Stimulated activated CD8-positive, alpha-beta memory T cell treated with anti-CD3 and anti-CD28 coated beads, Interleukin-7, amount 100 ng/mL, for 4 hours (primary cell): ENCODE measurements around the gene C6orf163.

Experiments
- DNase-seq, 2 donors: peaks; one replicate each; pipeline ENCODE4 v3.0.0-alpha.2; 2020; ENCODE audit warnings: low read depth in 2 of 2

Gene C6orf163

DNA sequence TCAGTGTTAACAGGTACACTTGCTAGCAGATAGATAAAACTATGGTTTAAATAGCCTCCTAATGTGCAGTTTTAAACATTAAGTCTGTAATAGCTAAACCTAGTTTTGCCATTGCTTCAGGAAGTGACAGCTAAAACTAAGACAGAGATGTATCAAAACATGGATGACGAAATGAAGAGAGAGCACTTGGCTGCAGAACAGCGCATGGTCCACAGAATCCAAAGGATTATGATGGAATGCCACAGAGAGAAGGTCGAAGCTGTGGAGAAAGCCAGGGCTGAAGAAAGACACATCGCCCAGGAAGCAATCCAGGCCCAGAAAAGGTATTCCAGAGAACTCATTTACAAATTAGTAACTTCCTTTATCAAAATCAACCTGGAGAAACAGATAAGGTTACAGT lies 11.6 kb downstream of the C6orf163 start:
- DNase-seq, result no peak

GRCh38 chr6:87357479-87358196 lies 13.0 kb downstream of the C6orf163 start:
- no peak for DNase-seq

DNA sequence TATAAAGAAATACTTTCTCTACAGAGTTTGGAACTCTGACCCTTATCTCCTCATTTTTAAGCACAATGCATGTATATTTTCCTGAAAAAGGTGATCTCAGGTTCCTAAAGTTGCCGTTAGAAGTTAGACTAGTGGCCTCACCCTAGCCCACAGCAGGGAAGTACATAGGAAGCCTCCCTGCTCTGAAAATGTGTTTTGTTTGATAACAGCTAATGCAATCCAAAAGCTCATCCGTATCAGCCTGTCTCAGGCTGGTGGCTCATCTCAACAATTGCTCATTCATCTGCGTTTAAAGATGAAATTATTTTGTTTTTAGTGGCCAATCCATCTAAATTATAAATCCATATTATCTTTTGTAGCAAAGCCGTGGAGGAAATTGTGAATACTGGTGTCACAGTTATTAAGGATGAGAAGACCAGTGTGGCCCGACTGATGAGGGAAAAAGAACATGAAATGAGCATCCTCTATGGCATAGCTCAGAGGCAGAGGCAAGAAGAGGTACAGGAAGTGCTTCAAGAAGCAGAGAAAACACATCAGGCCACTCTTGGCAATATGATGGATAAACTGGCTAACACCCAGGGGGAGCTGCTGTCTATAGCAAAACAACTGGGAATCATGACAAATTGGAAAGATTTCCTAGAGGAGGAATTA lies 20.1 kb downstream of the C6orf163 start:
- DNase-seq, result no peak

DNA sequence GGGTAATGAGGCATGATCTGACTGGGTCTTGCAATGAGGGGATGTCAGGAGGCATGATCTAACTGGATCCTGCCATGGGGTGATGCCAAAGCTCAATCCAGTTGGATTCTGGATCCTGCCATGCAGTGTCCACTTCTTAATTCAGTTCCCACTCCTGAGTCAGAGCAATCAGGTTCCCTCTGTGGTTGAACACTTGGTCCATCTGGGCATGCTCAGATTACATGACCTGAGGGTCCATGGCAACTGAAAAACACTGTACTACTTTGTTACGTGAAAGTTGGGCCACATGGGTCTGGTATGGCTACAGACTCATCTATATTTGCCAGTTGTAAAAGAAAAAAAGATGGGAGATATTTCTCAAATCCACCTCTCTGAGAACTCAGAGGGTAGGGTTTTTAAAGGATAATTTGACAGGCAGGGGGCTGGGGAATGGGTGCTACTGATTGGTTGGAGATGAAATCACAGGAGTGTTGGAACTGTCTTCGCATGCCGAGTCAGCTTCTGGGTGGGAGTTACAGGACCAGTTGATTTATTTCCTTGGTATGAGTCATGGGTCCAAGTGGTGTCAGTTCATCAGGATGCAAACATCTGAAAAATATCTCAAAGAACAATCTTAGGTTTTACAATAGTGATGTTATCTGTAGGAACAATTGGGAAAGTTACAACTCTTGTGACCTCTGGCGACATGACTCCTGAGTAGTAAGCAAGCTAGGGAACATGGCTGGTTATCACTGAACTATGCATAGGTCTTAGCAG lies 21.6 kb downstream of the C6orf163 start:
- no peak for DNase-seq

DNA sequence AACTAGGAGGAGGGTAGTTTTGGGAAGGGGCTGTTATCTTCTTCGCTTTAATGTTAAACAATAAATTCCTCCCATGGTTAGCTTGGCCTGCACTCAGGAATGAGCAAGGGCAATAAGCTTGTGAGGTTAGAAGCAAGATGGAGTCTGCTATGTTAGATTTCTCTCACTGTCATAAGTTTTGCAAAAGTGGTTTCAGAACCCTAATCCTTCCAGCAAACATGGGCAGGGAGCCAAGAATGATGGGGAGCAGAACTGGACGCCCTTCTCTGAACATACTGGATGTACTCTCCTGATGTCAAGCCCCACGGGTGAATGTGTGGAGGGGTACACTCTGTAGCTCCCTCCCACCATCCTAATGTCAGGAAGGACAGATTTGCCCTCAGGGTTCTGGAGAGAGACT lies 22.3 kb downstream of the C6orf163 start:
- no peak for DNase-seq

DNA sequence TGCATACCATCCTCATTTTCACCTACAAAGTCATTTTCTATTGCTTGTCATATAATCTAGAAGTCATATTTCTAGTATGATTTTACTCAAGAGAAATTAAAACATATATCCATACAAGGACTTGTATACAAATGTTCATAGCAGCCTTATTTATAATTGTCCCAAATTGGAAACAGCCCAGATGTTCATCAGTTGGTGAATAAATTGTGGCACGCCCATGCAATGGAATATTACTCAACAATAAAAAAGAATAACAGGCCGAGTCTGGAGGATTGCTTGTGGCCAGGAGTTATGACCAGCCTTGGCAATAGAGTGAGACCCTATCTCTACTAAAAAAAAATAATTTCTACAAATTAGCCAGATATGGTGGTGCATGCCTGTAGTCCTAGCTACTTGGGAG lies 28.8 kb downstream of the C6orf163 start:
- DNase-seq, result no peak

GRCh38 chr6:87375315-87375714 lies 30.7 kb downstream of the C6orf163 start:
- no peak for DNase-seq

DNA sequence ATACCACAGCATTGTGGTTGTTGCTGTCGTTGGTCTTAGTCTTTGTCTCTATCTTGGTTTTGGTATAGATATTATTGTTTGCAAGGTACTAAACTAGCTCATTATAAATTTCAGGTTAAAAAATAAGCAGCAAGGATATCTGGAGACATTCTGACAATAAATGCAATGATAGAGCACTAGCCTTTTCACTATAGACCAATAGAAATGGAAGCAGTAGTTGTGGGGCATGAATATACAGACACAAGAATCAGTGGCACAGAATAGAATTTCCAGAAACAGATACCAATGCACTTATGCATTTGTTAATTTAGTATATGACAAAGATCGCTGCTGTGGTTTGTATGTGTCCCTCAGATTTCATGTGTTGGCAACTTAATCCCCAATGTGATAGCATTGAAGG lies 32.0 kb downstream of the C6orf163 start:
- no peak for DNase-seq

GRCh38 chr6:87378947-87379346 lies 34.3 kb downstream of the C6orf163 start:
- DNase-seq, result no peak

- DNase-seq, result no peak
Observed at GRCh38 chr6:87382861-87383260, 38.2 kb downstream of the C6orf163 start.

DNA sequence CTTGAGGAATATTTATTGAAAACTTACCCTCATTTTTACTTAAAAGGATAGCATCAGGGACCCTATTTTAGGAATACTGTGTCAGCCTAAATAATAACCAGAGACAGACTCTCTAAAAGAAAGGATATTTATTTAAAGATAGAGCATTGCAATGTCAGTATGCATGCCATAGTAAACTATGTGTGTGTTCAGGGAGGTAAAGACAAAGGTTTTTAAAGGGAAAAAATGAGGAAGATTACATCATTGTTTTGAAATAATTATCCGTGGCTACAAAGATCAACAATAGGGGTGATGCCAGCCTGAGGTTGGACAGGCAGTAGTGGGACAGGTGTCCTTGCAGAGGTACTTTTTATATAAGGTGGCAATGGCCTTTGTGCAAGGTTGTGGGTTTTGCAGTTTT lies 39.4 kb downstream of the C6orf163 start:
- DNase-seq, result no peak

DNA sequence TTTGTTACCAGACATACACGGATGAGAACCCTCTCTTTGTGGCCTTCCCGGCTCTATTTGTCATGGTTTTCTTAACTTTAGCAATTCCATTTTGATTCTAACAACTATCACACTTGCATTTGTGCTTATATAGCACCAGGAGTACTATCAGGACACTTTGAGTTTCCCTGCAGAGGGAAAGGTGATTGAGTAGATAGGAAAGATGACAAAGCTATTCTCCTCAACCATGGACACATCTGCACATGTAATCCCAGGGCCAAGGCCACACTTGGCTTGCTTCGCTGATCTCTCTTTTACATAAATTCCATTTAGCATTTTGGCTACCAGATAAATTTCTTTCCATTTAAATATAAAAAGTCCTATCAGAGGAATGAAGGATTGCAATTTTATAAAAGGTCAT lies 39.8 kb downstream of the C6orf163 start:
- DNase-seq, result no peak

DNA sequence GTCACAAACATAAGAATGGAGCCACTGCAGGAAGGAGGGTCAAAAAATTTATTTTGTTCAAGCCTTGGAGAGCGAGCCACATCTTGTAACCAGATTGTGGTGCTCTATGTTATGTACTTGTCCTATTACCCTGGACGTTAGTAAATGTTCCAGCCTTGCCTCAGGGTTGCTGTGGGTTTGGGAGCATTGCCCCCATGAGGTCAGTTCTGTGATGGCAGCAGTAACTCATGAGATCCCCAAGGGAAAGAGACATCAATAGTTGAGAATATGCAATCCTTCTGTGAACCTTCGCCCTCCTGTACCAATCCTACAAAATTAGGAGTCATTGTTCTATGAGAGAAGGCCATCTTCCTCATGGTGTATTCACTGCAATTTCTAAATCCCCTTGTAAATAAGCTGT lies 46.7 kb downstream of the C6orf163 start:
- no peak for DNase-seq

GRCh38 chr6:87393026-87393622 lies 48.5 kb downstream of the C6orf163 start:
- no peak for DNase-seq

- DNase-seq, result no peak
Observed at GRCh38 chr6:87395431-87395830, 50.8 kb downstream of the C6orf163 start.

GRCh38 chr6:87396595-87397392 lies 52.2 kb downstream of the C6orf163 start:
- DNase-seq, result no peak

GRCh38 chr6:87397656-87398055 lies 53.0 kb downstream of the C6orf163 start:
- DNase-seq, result no peak

- no peak for DNase-seq
Observed at GRCh38 chr6:87401832-87402231, 57.2 kb downstream of the C6orf163 start.

- DNase-seq, result no peak
Observed at GRCh38 chr6:87407561-87407900, 62.9 kb downstream of the C6orf163 start.

GRCh38 chr6:87407901-87408720 lies 63.5 kb downstream of the C6orf163 start, which contains the start of gene CFAP206:
TSS of gene CFAP206 (plus strand) at chr6:87407972. CDS start at chr6:87409840, 1,868 bp downstream.
- peak; percentile 68 to 71 for DNase-seq

DNA sequence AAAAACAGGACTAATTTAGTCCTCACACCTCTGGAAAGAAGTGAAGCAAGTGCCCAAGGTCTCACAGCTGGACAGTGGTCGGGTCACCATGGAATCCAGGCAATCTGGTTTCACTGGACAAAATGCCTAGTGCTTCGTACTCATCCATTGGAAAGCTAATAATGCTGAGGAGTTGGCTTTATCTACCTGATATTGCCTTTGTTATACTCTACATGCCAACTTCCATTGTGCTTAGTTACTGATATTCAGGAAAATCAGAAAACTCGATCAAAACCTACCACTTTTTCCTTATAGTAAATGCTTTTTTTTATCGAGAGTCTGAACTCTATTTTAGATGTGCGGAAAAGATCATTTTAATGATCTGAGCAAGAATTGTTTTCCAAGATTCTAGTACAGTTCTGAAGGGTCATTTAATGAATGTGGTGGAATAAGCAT lies 64.1 kb downstream of the C6orf163 start:
- no peak for DNase-seq
